Liver (tissue), 9 donors: Measurements from ENCODE around the gene MEF2A. TPM values are rescaled to one million over a fixed set of nuclear protein-coding genes. Genes with fewer than 3 reads are reported as not detected.

Experiments
- DNase-seq: peaks from one replicate; pipeline ENCODE4 v3.0.0-alpha.2; 2017; ENCODE audit warnings: low spot score
- H3K27ac ChIP-seq, 2 donors: one replicate each; pipeline ENCODE4 v1.7.0; 2013; ENCODE audit warnings: inconsistent platforms in 2 of 2, low read length in 2 of 2, control low read depth in 1 of 2, low read depth in 1 of 2, mild to moderate bottlenecking in 1 of 2
- H3K27me3 ChIP-seq, 4 donors: one replicate each; pipeline versions ENCODE4 v1.6.1 to v1.7.0; 2013; ENCODE audit warnings: low read length in 3 of 4, inconsistent platforms in 1 of 4, mild to moderate bottlenecking in 1 of 4, moderate library complexity in 1 of 4; ENCODE audit not compliant: control insufficient read depth in 4 of 4, insufficient read depth in 4 of 4
- H3K36me3 ChIP-seq, 4 donors: one replicate each; pipeline versions ENCODE4 v1.6.1 to v1.7.0; 2013; ENCODE audit warnings: low read length in 3 of 4, mild to moderate bottlenecking in 3 of 4, low read depth in 1 of 4, moderate library complexity in 1 of 4; ENCODE audit not compliant: control insufficient read depth in 4 of 4, insufficient read depth in 3 of 4
- H3K4me1 ChIP-seq, 4 donors: one replicate each; pipeline versions ENCODE4 v1.6.1 to v1.7.0; 2013; ENCODE audit warnings: low read length in 3 of 4, mild to moderate bottlenecking in 3 of 4, moderate library complexity in 1 of 4; ENCODE audit not compliant: control insufficient read depth in 4 of 4, insufficient read depth in 4 of 4
- H3K4me3 ChIP-seq, 3 donors: one replicate each; pipeline versions ENCODE4 v1.6.1 to v1.7.0; 2013; ENCODE audit warnings: low read length in 3 of 3, control low read depth in 1 of 3, low read depth in 1 of 3, mild to moderate bottlenecking in 1 of 3
- H3K9ac ChIP-seq, 2 donors: one replicate each; pipeline ENCODE4 v1.7.0; 2013; ENCODE audit warnings: low read length in 2 of 2, mild to moderate bottlenecking in 2 of 2, moderate library complexity in 2 of 2, control low read depth in 1 of 2, low read depth in 1 of 2
- H3K9me3 ChIP-seq, 4 donors: one replicate each; pipeline versions ENCODE4 v1.6.1 to v1.7.0; 2013; ENCODE audit warnings: low read length in 3 of 4; ENCODE audit not compliant: control insufficient read depth in 4 of 4
- ATF3 ChIP-seq: IDR thresholded peaks from 2 replicates; pipeline ENCODE4 v1.6.1; 2016; ENCODE audit warnings: antibody characterized with exemption
- CTCF ChIP-seq: fragments of 150-350 bp; IDR thresholded peaks from 2 replicates; pipeline ENCODE4 v1.5.1; 2017; ENCODE audit warnings: improper control_type of control experiment, low read depth, low read length; ENCODE audit not compliant: missing input control
- EGR1 ChIP-seq, 2 donors: IDR thresholded peaks; 2 replicates each; pipeline ENCODE4 v1.6.1; 2016 to 2018; ENCODE audit warnings: antibody characterized with exemption in 2 of 2, low read depth in 2 of 2
- FOXA1 ChIP-seq: IDR thresholded peaks from 2 replicates; pipeline ENCODE4 v1.6.1; 2016; ENCODE audit warnings: antibody characterized with exemption
- FOXA2 ChIP-seq: IDR thresholded peaks from 2 replicates; pipeline ENCODE4 v1.6.1; 2016; ENCODE audit warnings: antibody characterized with exemption
- HNF4A ChIP-seq, 2 donors: conservative IDR thresholded peaks; 2 replicates each; pipeline ENCODE4 v1.6.1; 2016; ENCODE audit warnings: antibody characterized with exemption in 2 of 2, mild to moderate bottlenecking in 2 of 2
- HNF4G ChIP-seq: IDR thresholded peaks from 2 replicates; pipeline ENCODE4 v1.6.1; 2016; ENCODE audit warnings: antibody characterized with exemption
- MAX ChIP-seq: IDR thresholded peaks from 2 replicates; pipeline ENCODE4 v1.6.1; 2016; ENCODE audit warnings: antibody characterized with exemption
- RAD21 ChIP-seq, 2 donors: IDR thresholded peaks; 2 replicates each; pipeline ENCODE4 v1.6.1; 2016; ENCODE audit warnings: antibody characterized with exemption in 2 of 2, mild to moderate bottlenecking in 2 of 2
- REST ChIP-seq: IDR thresholded peaks from 2 replicates; pipeline ENCODE4 v1.6.1; 2016; ENCODE audit warnings: antibody characterized with exemption, mild to moderate bottlenecking
- RXRA ChIP-seq, 2 donors: IDR thresholded peaks; 2 replicates each; pipeline ENCODE4 v1.6.1; 2017 to 2018; ENCODE audit warnings: antibody characterized with exemption in 2 of 2, mild to moderate bottlenecking in 1 of 2
- TAF1 ChIP-seq: conservative IDR thresholded peaks from 2 replicates; pipeline ENCODE4 v1.6.1; 2016; ENCODE audit warnings: antibody characterized with exemption, mild to moderate bottlenecking
- YY1 ChIP-seq: IDR thresholded peaks from 2 replicates; pipeline ENCODE4 v1.6.1; 2016; ENCODE audit warnings: antibody characterized with exemption, mild to moderate bottlenecking
- ZBTB33 ChIP-seq: IDR thresholded peaks from 2 replicates; pipeline ENCODE4 v1.6.1; 2016; ENCODE audit warnings: antibody characterized with exemption
- WGBS: extraction: QIAGEN DNeasy Blood & Tissue Kit; methylation state at CpG from one replicate; pipeline ENCODE4 v1.1.7; 2013; 5-methylcytosine and 5-hydroxymethylcytosine counted together
- polyA plus RNA-seq, 2 donors: library from polyadenylated mRNA; stranded (reverse) in 1 of 2; unstranded in 1 of 2; fragments of 200-250 nt in 1 of 2; fragments of >200 nt in 1 of 2; fragmentation: Nextera tagmentation in 1 of 2; extraction: Ambion mirVana in 1 of 2; gene quantifications; one replicate each; pipeline versions ENCODE4 v1.2.1 to v1.2.3, GENCODE V29; 2013 to 2015
- total RNA-seq, 2 donors: library from RNA; depleted of rRNA; stranded (reverse); fragments of >200 nt; gene quantifications; one replicate each; pipeline ENCODE4 v1.2.3, GENCODE V29; 2014
- donor health status: healthy.
- donor health status: healthy.
- donor health status: healthy.
- donor health status: healthy.
- donor health status: healthy.

Gene MEF2A
- total and polyA plus RNA-seq, 4 donors: 8.5 to 45.9 (median 18.2) TPM

- H3K27me3 ChIP-seq: no peaks in the 10 kb centered on the region
- H3K36me3 ChIP-seq: no peaks in the 10 kb centered on the region
- no peak for DNase-seq
- no peak overlapping the region for H3K27ac ChIP-seq
- peaks cover 0 to 11% (median 6%) of the 10 kb centered on the region in 4 donors for H3K4me1 ChIP-seq
- 96% methylated on average over 10 of the region's 10 CpGs for WGBS
- no peak overlapping the region for H3K4me3 ChIP-seq
- no peaks in the 10 kb centered on the region for H3K9me3 ChIP-seq
- H3K9ac ChIP-seq: no peak overlapping the region
- TF ChIP-seq RXRA (IDR thresholded peaks at IDR 0.05) (no peak), HNF4G (no peak), ZBTB33 (no peak), FOXA1 (no peak), RAD21 (IDR thresholded peaks at IDR 0.05) (no peak), MAX (no peak), ATF3 (no peak), CTCF (no peak), HNF4A (conservative IDR thresholded peaks at IDR 0.05) (no peak), FOXA2 (no peak), YY1 (no peak), REST (no peak), EGR1 (IDR thresholded peaks at IDR 0.05; ENCODE audit: low read depth in 2 of 2) (no peak), TAF1 (no peak)
Observed at GRCh38 chr15:99561476-99562230, 4.1 kb upstream of the MEF2A start.

GRCh38 chr15:99562238-99562637 is 3.5 kb upstream of the MEF2A start:
- Histone ChIP-seq H3K4me1 (peaks cover 0 to 11% (median 6%) of the 10 kb centered on the region in 4 donors), H3K27me3 (no peaks in the 10 kb centered on the region), H3K4me3 (no peak overlapping the region), H3K27ac (no peak overlapping the region), H3K9me3 (no peaks in the 10 kb centered on the region), H3K9ac (no peak overlapping the region), H3K36me3 (no peaks in the 10 kb centered on the region)
- TF ChIP-seq RAD21 (IDR thresholded peaks at IDR 0.05) (no peak), REST (no peak), TAF1 (no peak)
- 74% methylated on average over 2 of the region's 2 CpGs for WGBS
- DNase-seq: no peak
